ENCODE results near the gene MAN2A1.
"Not testable (repeated sequence)": the region's sequence is repeated elsewhere in the genome, so short reads cannot be mapped to it uniquely, and the experiment has no call there.

MAN2A1 gene

DNA sequence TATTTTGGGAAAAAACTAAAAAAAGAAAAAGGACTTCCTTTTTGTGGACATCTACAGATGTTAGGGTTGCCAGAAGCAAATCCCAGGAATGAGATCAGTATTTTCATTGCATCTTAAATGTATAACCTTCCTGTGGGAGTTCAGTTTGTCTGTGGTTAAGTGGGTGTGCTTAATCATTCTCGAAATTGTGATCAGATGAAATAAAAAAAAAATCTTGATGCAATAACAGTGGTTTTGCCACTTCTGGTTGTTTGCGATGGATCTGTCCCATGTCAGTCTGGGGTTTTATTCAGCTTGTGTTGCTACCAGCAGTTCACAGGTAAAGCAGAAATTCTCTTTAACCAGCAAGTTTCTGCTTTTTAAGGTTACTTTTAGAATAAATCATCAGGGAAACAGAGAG lies 179.0 kb downstream of the MAN2A1 start:
- DNase-seq (ENCODE audit: low spot score): no peak

DNA sequence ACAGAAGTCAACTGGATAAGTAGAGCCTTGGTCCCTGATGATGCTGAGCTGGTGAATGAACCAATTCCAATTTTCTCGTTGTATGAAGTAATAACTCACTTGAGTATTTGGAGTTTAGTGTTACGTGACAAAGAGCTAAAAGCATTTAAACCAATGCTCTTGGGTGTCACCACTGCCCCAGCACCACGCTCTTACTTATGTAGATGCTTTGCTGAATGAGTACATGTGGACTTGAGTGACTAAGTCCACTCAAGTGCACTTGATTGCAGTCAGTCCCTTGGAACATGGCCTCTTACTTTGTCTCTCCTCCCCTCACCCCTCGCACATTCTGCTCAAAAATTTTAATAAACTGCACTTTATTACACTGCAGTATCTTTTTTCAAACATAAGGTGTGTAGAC lies 184.0 kb downstream of the MAN2A1 start:
- no peak for DNase-seq (ENCODE audit: low spot score)

DNA sequence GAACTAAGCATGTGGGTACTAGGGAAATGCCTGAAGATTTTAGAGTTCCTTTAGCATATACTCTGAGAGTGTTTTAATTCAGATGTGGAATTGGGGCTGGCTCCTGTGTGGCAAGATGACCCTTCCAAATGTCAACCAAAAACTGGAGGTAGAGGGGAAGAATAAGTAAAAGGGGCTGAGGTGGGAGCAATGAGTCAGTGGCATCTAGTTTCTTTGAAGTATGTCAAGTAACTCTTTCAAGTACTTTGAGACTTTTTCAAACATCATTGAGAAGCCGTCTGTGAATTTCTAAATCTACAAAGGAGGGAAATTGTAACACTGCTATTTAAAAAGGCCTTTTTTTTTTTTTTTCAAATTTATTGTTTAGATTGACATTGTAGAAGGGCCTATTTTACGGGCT lies 184.4 kb downstream of the MAN2A1 start:
- no peak for DNase-seq (ENCODE audit: low spot score)

DNA sequence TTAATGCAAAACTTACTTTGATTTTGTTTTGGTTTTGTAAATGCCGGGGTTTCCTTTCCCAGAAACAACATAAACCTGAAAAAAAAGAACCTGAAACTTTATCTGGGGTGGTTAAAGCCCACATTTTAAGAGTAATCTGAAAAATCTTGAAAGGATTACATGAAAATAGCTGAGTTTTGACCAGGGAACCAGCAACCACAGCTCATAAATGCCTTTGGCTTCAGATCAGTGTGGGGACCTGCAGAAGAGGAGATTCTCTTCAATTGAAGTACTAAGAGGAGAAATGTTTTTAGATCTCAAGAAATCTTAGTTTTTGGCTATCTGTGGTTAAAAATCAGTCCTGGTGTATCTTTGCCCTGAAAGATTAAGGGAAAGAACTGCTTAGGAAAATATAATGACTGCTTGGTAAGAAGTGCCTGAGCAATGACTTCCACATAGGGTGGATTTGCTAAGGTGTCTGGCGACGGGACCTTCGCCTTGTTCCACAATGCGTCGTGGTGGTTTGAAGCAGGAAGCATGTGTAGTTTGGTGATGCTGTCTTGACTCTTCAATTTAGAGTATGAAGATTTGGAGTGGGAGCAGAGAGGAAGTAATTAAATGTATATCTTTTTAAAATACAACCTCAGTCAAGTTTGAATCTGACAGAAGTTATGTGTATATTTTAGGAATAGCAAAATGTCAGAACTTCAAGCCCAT lies 186.5 kb downstream of the MAN2A1 start:
- no peak for DNase-seq (ENCODE audit: low spot score)

DNA sequence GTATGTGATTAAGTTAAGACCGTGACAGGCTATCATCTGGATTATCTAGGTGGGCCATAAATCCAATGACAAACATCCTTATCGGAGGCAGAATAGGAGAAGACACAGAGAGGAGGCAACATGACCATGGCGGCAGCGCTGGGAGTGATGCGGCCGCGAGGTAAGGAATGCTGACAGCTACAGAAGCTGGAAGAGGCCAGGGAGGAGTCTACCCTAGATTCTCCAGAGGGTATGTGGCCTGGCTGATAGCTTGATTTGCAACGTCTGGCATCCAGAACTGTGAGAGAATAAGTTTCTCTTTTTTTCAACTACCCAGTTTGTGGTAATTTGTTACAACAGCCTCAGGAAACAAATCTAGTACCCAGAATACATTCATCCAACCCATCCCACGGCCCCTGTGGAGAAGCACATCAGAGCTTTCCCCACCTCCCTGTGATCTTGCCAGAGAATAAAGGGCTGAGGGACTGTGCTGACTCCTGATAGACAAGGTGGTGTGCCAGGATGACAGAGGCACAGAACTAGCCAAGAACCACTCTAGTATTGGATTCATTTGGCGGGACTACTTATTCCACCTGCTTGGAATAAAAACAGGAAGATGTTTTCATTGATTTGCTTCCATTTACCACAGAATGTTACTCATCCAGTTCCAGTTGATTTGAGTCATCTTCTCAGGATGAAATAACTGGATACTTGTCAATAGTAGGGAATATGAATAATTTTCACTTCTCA lies 187.4 kb downstream of the MAN2A1 start:
- no peak for DNase-seq (ENCODE audit: low spot score)

DNA sequence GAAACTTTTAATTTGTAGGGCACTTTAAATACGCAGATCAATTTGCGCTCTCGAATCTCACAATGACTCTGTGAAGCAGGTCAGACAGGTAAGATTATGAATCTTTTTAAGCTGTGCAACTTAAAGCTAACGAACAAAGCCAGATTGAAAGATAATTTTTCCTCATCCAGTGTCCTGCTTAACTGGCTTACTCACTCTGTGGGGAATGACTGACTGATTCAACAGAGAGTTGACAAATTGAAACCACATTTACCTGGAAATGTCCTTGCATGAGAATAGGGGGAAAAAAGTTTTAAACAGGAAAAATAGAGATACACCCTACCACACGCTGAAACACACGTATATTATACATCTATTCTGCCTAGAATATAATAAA lies 187.9 kb downstream of the MAN2A1 start:
- no peak for DNase-seq (ENCODE audit: low spot score)

DNA sequence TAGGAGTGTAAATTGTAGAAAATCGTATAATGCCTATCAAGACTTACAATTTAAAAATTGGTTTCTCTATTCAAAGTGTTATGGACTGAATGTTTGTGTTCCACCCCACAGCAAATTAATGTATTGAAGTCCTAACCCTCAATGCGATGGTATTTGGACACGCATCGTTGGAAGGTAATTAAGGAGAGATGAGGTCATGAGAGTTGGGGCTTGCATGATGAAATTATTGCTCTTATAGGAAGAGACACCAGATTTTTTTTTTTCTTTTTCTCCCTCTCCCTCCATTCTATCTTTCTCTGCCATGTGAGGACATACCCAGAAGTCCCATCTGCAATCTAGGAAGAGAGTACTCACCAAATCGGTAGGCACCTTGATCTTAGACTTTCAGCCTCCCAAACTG lies 189.2 kb downstream of the MAN2A1 start:
- no peak for DNase-seq (ENCODE audit: low spot score)

DNA sequence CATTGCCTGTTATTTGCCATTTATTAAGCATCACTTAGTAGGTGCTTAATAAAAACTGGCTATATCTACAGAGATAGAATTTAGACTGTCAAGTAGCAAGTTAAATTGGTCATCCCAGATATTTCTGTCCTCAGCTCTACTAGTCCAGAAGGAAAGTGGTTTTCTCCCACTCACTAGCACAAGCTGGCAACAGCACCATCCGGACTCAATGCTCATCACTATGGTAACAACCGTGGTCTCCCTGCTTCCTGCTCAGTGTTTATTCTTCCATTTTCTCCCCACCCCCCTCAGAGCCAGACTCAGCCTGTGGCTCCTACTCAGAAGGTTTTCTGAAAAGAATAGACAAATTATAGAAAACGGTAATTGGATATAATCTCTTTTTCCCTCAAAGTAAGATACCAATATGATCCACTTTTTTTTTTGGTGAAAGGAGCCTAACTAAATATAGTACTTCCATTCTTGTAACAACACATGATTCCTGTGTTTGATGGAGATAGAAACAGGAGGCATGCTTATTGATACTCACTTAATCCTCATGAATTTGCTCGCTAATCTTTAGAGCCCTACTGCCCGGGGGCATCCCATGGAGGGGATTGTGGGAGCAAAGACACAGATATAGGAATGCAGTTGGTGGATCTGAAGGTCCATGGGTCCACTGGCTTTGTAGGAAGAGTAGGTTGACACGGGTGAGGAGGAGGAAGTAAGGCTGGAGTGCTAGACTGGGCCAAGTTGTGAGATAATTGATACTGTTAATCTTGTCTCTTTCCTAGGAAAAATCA lies 191.4 kb downstream of the MAN2A1 start:
- DNase-seq (ENCODE audit: low spot score): no peak

DNA sequence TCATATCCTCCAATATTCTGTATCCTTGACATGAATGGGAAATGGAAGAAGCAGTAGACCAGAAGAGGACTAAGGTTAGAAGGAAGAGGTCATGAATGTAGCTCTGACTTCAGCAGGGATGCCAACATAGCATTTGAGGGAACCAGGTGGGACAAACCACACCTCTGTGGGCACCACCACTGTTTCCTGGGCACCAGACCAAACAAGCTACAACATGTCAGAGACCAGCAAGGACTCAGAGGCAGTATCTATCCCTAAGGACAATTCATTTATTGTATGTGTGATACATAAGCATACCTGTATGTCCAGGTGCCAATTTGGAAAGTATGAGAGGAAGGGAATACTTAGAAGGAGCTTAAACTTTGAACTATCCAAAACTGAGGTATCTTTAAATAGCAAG lies 192.8 kb downstream of the MAN2A1 start:
- no peak for DNase-seq (ENCODE audit: low spot score)

DNA sequence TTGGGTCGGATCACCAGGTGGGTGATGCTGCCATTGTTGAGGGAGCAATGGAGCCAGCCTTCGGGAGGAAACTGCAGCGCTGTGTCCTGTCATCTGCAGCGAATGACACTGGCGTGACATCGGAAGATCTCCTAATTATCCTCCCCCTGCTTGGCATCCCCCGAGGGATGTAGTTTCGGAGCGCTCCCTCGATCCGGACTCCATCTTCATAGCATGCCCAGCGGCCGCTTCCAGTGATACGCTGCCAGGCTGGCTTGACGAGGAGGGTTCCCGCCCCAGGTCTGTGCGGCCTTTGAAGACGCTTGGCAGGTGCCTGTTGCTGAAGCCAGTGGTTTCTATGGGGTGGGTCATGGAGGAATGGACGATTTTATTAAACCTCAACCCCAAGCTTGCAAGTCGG lies 194.9 kb downstream of the MAN2A1 start:
- no peak for DNase-seq (ENCODE audit: low spot score)

DNA sequence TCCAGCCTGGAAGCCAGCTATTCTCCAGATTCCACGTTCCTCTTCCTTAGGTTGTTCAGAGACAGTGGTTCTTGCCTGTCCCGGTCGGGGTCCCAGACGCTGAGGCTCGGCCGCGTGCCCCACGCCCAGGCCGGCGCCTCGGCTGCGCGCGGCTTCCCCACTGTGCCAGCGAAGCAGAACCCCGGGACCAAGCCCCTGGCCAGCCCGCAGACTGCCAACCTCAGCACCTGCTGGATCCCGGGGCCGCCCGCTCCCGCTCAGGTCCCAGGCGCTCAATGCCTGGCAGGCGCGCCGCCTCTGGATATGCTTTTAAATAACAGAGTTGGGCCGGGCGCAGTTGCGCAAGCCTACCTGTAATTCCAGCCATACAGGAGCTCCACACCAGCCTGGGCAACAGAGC lies 195.5 kb downstream of the MAN2A1 start:
- no peak for DNase-seq (ENCODE audit: low spot score)

DNA sequence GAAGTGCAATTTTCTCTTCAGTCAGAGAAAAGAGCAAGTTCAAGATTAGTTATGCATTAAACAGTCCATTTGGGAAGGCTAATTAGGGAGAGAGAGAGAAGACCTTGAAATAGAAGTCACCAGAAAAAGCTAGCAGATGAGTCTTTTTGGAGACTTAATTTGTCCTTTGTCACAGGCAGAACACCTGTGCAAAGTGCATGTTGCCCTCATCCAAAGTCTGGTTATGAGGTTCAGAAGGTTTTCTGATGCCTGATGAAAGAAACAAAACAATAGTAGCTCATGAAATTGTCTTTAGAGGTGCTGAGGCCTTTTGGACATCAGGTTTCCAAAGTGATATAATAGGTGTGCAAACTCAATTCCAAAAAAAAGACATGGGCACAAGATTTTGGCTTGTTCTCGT lies 199.3 kb downstream of the MAN2A1 start:
- DNase-seq (ENCODE audit: low spot score): no peak

DNA sequence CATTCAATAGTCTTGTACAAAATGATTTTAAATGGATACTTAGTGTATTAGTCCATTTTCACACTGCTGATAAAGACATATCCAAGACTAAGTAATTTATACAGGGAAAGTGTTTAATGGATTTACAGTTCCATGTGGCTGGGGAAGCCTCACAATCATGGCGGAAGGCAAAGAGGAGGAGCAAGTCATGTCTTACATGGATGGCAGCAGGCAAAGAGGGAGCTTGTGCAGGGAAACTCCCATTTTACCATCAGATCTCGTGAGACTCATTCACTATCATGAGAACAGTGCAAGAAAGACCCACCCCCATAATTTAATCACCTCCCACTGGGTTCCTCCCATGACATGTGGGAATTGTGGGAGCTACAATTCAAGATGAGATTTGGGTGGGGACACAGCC lies 203.5 kb downstream of the MAN2A1 start:
- DNase-seq (ENCODE audit: low spot score): not testable (repeated sequence)

DNA sequence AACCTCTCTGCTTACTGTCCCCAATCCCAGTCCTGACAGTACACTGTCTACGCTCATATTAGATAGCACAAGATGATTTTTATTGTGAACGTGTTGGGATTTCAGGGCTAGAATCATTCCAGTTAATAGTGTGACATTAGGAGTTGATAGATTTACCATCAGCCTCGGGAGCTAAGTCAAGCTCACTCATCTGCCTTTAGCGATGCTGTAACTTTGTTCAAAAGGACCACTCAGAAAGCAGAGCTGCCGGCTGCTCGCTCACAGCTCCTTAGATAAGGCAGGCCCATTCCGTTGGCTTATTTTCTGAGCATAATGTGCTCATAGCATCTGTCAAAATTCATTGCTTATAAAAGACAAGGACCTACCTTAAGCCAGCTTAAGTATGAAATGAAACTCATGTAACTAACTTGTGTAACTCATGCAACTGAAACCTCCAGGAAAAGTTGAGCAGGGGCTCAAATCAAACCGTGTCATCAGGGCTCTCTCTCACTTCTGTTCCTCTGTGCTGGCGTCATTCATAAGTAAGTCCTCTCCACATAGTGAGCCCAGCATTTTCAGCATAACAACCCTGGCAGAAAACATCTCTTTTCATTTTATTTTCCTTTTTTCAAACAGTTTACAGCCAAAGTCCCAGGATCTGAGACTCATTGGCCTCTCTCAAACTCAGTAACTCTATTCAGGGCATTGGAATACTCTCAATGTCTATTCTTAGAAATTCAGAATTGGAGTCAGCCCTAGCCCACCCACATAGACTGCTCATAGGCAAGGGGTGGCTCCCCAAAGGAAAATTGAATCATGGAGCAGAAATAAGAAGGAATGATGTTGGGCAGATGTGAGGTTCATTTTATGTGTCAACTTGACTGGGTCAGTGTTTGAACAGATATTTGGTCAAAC lies 208.8 kb downstream of the MAN2A1 start:
- no peak for DNase-seq (ENCODE audit: low spot score)

DNA sequence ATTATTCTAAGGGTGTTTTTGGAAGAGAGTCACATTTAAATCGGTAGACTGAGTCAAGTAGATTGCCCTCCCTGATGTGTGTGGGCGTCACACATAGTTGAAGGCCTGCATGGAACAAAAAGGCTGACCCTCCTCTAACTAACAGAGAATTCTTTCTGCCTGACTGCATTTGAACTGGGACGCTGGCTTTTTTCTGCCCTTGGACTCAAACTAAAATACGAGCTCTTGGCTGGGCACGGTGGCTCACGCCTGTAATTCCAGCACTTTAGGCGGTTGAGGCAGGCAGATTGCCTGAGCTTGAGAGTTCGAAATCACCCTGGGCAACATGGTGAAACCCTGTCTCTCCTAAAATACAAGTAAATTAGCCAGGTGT lies 209.4 kb downstream of the MAN2A1 start:
- DNase-seq (ENCODE audit: low spot score): no peak

DNA sequence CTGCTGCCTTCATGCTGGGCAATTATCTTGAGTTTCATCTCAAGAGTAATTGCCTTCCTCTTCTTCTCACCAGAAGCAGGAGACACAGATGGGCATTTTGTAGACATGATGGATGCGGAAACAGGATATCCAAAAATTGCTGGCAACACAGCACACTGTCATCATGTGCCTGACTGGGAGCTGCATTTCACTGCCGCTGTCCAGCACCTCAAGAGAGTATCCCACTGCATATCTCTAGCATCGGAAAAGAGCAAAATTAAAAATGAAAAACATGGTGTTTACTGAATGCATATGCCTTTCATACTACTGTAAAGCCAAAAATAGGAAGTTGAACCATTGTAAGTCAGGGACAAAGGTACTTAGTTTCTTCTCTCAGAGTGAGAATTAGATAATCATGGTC lies 210.7 kb downstream of the MAN2A1 start:
- DNase-seq (ENCODE audit: low spot score): no peak

DNA sequence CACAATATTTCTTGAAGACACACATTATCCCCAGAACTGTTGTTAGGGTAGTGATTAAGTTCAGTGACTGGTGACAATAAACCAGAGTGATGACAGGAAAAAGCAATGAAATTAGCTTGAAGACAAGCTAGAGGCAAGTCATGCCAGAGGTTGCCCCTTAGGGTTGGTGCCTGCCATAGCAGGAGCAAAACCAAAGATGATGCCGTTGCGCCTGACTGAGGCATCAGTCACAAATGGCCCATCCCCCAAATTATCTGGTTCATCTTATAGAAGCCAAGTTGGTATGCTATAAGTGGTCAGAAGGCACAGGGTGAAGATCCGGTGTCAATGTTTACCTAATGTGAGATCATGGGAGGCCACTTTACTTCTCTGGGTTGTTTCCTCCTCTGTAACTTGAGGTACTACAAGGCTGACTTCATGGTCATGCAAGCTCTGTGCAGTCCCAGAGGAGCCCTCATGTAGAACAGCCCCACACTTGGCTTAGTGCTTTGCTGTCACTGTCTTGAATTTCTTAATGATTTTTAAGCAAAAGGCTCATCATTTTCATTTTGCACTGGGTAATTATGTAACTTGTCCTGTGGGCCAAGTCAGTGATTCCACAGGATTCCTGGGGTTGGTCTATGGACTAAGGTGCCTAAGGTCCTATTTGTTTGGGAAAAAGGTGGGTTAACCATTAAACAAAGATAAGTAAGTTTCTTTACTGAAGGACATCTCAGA lies 211.3 kb downstream of the MAN2A1 start:
- DNase-seq (ENCODE audit: low spot score): no peak

DNA sequence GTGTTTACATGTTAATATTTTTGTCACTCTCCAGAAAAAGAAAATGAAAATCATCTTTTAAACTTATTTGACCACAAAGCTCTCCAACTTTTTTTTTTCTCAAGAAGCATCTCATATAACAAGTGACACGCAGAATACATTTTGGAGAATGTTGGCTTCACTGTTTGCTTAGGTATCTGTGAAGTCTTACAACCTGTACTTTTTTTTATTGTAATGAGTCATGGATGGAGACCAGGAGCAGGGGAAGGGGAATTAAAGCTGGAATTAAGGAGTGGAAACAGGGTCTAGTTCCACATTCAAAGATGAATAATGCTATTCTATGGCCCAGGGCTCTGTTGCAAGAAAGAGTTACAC lies 211.9 kb downstream of the MAN2A1 start:
- DNase-seq (ENCODE audit: low spot score): no peak

DNA sequence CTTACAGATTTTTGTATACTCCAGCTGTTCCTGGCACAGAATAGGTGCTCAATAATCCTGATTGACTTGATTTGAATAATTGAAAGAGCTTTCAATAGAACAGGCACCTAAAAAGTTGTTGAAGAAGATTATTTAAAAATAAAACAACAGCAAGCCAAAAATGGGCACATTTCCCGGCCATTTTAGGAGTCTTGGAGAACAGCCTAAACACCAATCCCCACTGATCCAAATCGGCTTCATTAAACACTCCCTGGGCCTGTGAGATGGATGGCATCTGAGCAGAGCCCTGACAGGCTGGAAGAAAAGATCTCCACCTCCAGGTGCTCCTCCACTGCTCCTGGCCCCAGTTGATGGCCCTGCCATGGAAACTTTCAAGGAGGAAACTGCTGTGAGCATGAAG lies 213.3 kb downstream of the MAN2A1 start:
- DNase-seq (ENCODE audit: low spot score): no peak

DNA sequence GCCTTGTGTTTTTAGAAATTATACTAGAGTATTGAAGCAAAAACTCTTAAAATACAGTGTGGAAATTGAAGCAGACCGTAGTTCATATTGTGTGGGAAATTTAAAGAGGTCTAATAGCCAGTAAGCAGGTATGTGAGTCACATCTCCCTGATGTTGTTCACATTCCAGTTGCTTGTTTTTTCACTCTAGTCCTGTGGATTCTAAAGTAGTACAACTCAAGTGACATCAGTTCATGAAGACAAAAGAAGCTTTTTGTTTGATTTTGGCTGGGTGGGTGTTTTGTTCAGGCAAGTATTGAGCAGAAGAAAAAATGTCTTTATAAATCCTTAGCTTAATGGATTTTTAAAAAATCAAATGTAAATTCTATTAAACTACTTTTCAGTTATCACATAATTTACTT lies 216.2 kb downstream of the MAN2A1 start:
- no peak for DNase-seq (ENCODE audit: low spot score)

DNA sequence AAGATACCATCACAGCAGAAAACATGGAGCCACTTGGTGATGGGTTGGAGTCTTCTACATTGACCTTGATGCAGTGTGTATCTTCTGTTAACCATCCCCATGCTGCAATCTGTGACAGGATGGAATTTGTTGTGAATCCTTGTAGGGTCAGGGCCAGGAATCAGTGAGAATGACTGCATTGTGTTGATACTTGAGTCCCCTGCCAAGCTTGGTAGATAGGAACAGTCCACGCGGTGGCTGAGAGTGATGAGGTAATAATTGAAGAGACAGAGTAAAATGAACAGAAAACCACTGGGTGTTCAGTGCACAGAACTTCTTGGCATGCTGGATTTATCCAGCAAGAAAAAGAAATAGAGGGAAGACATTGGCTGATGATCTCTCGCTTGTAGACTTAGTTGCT lies 217.5 kb downstream of the MAN2A1 start:
- DNase-seq (ENCODE audit: low spot score): no peak

DNA sequence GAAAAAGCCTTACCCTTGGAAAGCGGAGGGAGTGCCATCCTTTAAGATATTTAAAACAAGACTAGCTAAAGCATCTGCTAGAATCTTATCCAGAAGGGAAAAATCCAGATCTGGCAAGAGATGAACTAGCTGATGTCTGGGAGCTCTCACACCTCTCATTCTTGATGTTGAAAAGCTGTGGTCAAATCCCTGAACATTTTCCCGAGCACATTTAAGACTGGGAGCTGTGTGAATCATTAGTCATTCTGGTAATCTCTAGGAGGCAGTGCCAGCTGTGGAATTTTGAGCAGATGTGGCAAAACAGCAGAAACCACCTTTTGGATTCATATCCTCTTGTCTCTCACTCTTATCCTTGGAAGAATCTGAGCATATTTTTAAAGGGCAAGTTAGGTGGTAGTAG lies 218.0 kb downstream of the MAN2A1 start:
- DNase-seq (ENCODE audit: low spot score): no peak
